WTC11 (cell line): Measurements from ENCODE around the gene CISH. TPM values are rescaled to one million over a fixed set of nuclear protein-coding genes. Genes with fewer than 3 reads are reported as not detected.

Experiments used
- ATAC-seq: fragments of 200-7000 bp; cut with Tn5 transposase; 2 replicates; pipeline ENCODE4 v1.10.0; 2021; ENCODE audit warnings: mild to moderate bottlenecking, moderate library complexity
- CTCF ChIA-PET: fragments of 300-600 bp; sonication (Branson Sonifier 250); formaldehyde crosslinking; loops from one replicate; lab custom pipeline; 2021; ENCODE audit warnings: antibody characterized with exemption; lab: Charles Lee
- POLR2A ChIA-PET: fragments of 350-600 bp; sonication (Branson Sonifier 250); formaldehyde crosslinking; loops from one replicate; lab custom pipeline; 2021; ENCODE audit warnings: antibody characterized with exemption; lab: Charles Lee
- DNase-seq: peaks from one replicate; pipeline ENCODE4 v3.0.0; 2021; ENCODE audit warnings: low spot score
- H3K27ac Mint-ChIP-seq: 2 replicates; pipeline ENCODE4 v1.8.0; 2021; ENCODE audit warnings: mixed read lengths
- H3K27me3 Mint-ChIP-seq: 2 replicates; pipeline ENCODE4 v1.8.0; 2021; ENCODE audit warnings: low read depth, mild to moderate bottlenecking, moderate library complexity, mixed read lengths
- H3K36me3 Mint-ChIP-seq: 2 replicates; pipeline ENCODE4 v1.8.0; 2021; ENCODE audit warnings: mixed read lengths
- H3K4me1 Mint-ChIP-seq: 2 replicates; pipeline ENCODE4 v1.8.0; 2022; ENCODE audit warnings: mixed read lengths
- H3K4me3 Mint-ChIP-seq: 2 replicates; pipeline ENCODE4 v1.8.0; 2021; ENCODE audit warnings: mild to moderate bottlenecking, moderate library complexity, mixed read lengths
- H3K9me3 Mint-ChIP-seq: 2 replicates; pipeline ENCODE4 v1.8.0; 2021; ENCODE audit warnings: mixed read lengths
- ETV6 ChIP-seq: sonication (generic); formaldehyde crosslinking; IDR thresholded peaks from 2 replicates; pipeline ENCODE4 v1.8.1; 2022; ENCODE audit warnings: mild to moderate bottlenecking, missing genetic modification reagents
- FOXP1 ChIP-seq: sonication (generic); formaldehyde crosslinking; IDR thresholded peaks from 2 replicates; pipeline ENCODE4 v1.8.0; 2022; ENCODE audit warnings: missing genetic modification reagents, mild to moderate bottlenecking, moderate library complexity, borderline replicate concordance
- JAZF1 ChIP-seq: fragments of 250-450 bp; sonication (Bioruptor Pico); IDR thresholded peaks from 2 replicates; pipeline ENCODE4 v1.9.0; 2021; ENCODE audit warnings: moderate library complexity, mild to moderate bottlenecking, inconsistent platforms
- MXD4 ChIP-seq: fragments of 250-450 bp; sonication (Bioruptor Pico); IDR thresholded peaks from 2 replicates; pipeline ENCODE4 v1.8.0; 2021; ENCODE audit warnings: mild to moderate bottlenecking, moderate library complexity, borderline replicate concordance
- NFATC4 ChIP-seq: fragments of 250-450 bp; sonication (Bioruptor Pico); IDR thresholded peaks from 2 replicates; pipeline ENCODE4 v1.9.0; 2021; ENCODE audit warnings: mild to moderate bottlenecking
- NR2C2 ChIP-seq: sonication (generic); formaldehyde crosslinking; IDR thresholded peaks from 2 replicates; pipeline ENCODE4 v1.8.0; 2022; ENCODE audit warnings: mild to moderate bottlenecking, missing genetic modification reagents
- RORB ChIP-seq: fragments of 250-450 bp; sonication (Bioruptor Pico); IDR thresholded peaks from 2 replicates; pipeline ENCODE4 v1.9.0; 2021; ENCODE audit warnings: mild to moderate bottlenecking
- SOX15 ChIP-seq: fragments of 250-450 bp; sonication (Bioruptor Pico); IDR thresholded peaks from 2 replicates; pipeline ENCODE4 v1.9.0; 2021; ENCODE audit warnings: mild to moderate bottlenecking
- ZNF121 ChIP-seq: sonication (generic); formaldehyde crosslinking; IDR thresholded peaks from 2 replicates; pipeline ENCODE4 v1.8.0; 2023; ENCODE audit warnings: missing genetic modification reagents
- ZNF232 ChIP-seq: sonication (generic); formaldehyde crosslinking; IDR thresholded peaks from 2 replicates; pipeline ENCODE4 v1.8.0; 2022; ENCODE audit warnings: mild to moderate bottlenecking, missing genetic modification reagents
- ZNF423 ChIP-seq: fragments of 250-450 bp; sonication (Bioruptor Pico); IDR thresholded peaks from 2 replicates; pipeline ENCODE4 v2.1.2; 2022; ENCODE audit warnings: mild to moderate bottlenecking, moderate library complexity
- total RNA-seq: library from RNA; stranded (reverse); gene quantifications from 3 replicates; pipeline ENCODE4 v1.2.3, GENCODE V29; 2021
- TF ChIP-seq, protein P1 (sequence below): sonication (generic); formaldehyde crosslinking; IDR thresholded peaks from 2 replicates; pipeline ENCODE4 v1.8.1; 2023; ENCODE audit warnings: mild to moderate bottlenecking, missing genetic modification reagents
- TF ChIP-seq, protein P2 (sequence below): sonication (generic); formaldehyde crosslinking; IDR thresholded peaks from 2 replicates; pipeline ENCODE4 v1.8.1; 2023; ENCODE audit warnings: mild to moderate bottlenecking, missing genetic modification reagents, moderate library complexity
- TF ChIP-seq, protein P3 (sequence below): fragments of 250-450 bp; sonication (Bioruptor Pico); conservative IDR thresholded peaks from 2 replicates; pipeline ENCODE4 v1.9.0; 2021; ENCODE audit warnings: mild to moderate bottlenecking
- TF ChIP-seq, protein P4 (sequence below): sonication (generic); formaldehyde crosslinking; IDR thresholded peaks from 2 replicates; pipeline ENCODE4 v1.8.0; 2022; ENCODE audit warnings: missing genetic modification reagents

Gene CISH
- total RNA-seq, 1 experiment from 2014 or later, result 2.4 TPM

DNA sequence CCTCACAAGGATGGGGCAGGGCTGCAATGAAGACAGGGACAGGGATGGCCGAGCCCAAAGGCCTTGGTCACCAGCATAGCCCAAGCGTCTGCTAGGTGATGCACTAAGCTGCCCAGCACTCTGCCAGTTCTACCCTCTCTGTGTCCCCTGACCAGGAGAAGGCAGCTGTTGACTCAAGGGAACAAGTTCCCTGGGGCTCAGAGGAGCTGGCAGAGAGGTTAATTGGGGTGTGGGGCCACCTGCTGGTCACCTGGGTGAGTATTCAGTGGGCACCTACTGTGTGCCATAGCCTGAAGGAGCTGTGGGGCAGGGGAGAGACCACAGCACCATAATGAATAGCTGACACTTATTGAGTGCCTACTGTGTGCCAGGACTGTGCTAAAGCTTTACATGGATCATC, 41.1 kb upstream of the CISH start (continued):
- TF ChIP-seq, protein P1, sequence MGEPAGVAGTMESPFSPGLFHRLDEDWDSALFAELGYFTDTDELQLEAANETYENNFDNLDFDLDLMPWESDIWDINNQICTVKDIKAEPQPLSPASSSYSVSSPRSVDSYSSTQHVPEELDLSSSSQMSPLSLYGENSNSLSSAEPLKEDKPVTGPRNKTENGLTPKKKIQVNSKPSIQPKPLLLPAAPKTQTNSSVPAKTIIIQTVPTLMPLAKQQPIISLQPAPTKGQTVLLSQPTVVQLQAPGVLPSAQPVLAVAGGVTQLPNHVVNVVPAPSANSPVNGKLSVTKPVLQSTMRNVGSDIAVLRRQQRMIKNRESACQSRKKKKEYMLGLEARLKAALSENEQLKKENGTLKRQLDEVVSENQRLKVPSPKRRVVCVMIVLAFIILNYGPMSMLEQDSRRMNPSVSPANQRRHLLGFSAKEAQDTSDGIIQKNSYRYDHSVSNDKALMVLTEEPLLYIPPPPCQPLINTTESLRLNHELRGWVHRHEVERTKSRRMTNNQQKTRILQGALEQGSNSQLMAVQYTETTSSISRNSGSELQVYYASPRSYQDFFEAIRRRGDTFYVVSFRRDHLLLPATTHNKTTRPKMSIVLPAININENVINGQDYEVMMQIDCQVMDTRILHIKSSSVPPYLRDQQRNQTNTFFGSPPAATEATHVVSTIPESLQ (CRISPR knock-in tag), result no peak
- 0 out of 2 replicates have a peak, but pooled peaks have one; percentile 20 for TF ChIP-seq FOXP1
- no peak for TF ChIP-seq RORB
- TF ChIP-seq SOX15, result no peak

DNA sequence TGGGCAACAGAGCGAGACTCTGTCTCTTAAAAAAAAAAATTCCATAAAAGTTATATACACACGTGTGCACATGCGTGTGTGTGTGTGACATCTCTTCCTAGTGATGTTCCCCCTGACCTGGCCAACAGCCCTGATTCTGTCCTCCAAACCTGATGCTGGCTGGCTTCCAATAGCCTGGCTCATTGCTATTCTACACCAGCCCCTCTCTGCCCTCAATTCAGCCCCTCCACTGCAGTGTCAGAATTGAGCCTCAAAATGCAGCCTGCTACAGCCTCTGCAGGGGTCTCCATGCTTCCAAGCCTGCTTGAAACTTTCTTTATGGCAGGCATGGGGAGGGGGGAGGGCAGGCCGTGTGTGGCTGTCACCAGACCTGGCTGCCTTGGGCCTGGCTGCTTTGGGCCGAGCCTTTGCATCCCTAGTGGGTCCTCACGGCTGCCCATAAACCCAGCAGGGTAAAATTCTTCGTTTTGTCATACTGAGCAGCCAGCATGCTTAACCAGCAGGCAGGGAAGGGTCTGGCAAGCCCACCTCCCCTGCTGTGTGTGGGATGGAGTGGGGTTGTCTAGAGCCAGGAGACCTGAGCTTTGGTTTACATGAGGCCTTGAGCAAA, 40.5 kb upstream of the CISH start:
- H3K27ac Mint-ChIP-seq, result no peak overlapping the region
- H3K36me3 Mint-ChIP-seq, result no peaks in the 10 kb centered on the region; the same call in 1 of the 2 replicates
- H3K9me3 Mint-ChIP-seq, result no peaks in the 10 kb centered on the region
- H3K4me3 Mint-ChIP-seq, result no peak overlapping the region
- ATAC-seq (peak; percentile 46), DNase-seq (peak; percentile 32)
- CTCF ChIA-PET, result interaction anchor here (0.6 to 9.1 kb wide), 28 partner anchors 8 to 720 kb away, joined by 3 to 202 read pairs (median 4); partner anchors contain the start of genes CISH, DOCK3, HEMK1 and MAPKAPK3
- no peak for TF ChIP-seq MXD4
- peak; percentile 68; the same call in 1 of the 2 replicates for TF ChIP-seq ZNF121 (CRISPR knock-in tag)
- TF ChIP-seq, protein P2, sequence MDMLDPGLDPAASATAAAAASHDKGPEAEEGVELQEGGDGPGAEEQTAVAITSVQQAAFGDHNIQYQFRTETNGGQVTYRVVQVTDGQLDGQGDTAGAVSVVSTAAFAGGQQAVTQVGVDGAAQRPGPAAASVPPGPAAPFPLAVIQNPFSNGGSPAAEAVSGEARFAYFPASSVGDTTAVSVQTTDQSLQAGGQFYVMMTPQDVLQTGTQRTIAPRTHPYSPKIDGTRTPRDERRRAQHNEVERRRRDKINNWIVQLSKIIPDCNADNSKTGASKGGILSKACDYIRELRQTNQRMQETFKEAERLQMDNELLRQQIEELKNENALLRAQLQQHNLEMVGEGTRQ (CRISPR knock-in tag), result no peak
- TF ChIP-seq NR2C2, result no peak
- TF ChIP-seq ZNF232 (CRISPR knock-in tag), result no peak
- peak; percentile 54 for TF ChIP-seq ZNF423 (CRISPR knock-in tag)
- peaks cover 3% of the 10 kb centered on the region; the same call in 1 of the 2 replicates for H3K27me3 Mint-ChIP-seq
- POLR2A ChIA-PET, result interaction anchor here (1.8 kb wide), 1 partner anchor 36 kb away, joined by 8 read pairs; no protein-coding TSS in a partner anchor
- peaks cover 26% of the 10 kb centered on the region for H3K4me1 Mint-ChIP-seq

DNA sequence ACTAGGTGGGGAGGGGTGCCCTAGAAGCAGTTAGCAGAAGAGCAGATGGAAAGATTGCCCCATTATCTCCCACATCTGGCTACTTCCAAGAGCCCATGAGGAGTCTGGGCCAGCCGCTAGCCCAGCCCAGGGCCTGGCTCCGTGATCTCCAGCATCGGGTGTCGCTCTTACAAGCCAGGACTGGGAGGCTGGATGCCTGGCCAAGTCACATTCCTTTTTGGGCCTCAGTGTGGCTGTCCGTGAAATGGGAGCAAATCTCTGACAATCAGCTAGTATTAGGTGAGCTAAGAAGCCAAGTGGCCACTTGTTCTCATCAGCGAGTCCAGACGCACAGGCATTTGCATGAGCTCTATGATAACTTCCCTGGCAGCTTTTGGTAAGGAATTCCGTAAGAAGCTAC, 39.9 kb upstream of the CISH start:
- Mint-ChIP-seq H3K9me3 (no peaks in the 10 kb centered on the region), H3K4me3 (no peak overlapping the region), H3K27ac (no peak overlapping the region), H3K4me1 (peaks cover 26% of the 10 kb centered on the region), H3K36me3 (no peaks in the 10 kb centered on the region; the same call in 1 of the 2 replicates), H3K27me3 (no peaks in the 10 kb centered on the region)
- ChIA-PET POLR2A (no interaction called here), CTCF (interaction anchor here (1.9 to 9.1 kb wide), 3 partner anchors 21 to 36 kb away, joined by 6 to 202 read pairs (median 110); partner anchors contain the start of genes CISH, DOCK3 and MAPKAPK3)
- ATAC-seq (no peak), DNase-seq (no peak)
- peak; percentile 69; the same call in 1 of the 2 replicates for TF ChIP-seq ZNF121 (CRISPR knock-in tag)
- TF ChIP-seq, protein P3, sequence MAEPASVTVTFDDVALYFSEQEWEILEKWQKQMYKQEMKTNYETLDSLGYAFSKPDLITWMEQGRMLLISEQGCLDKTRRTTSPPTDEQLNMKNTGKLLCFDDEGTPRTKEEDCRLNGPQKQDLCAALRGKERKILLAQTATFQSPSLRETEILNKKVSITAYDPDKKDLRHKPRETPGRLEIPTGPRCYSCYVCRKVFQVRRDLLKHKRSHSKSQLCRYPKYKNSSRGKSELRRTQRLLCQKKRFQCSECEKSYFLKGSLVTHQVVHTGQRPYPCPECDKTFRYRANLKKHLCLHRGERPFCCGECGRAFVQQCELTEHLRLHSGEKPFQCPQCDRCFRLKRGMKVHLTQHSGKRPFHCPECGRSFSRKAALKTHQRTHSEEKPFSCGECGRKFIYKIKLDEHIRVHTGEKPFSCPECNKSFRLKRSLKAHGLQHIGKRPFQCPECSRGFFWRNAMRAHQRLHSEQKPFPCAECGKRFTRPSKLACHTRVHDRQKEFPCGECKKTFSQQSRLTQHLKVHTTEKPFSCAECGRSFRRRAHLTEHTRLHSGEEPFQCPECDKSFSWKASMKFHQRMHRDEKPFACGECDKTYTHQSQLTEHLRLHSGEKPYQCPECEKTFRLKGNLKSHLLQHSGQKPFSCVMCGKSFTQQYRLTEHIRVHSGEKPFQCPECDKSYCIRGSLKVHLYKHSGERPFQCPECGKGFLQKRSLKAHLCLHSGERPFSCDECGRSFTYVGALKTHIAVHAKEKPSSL (CRISPR knock-in tag), result no peak

DNA sequence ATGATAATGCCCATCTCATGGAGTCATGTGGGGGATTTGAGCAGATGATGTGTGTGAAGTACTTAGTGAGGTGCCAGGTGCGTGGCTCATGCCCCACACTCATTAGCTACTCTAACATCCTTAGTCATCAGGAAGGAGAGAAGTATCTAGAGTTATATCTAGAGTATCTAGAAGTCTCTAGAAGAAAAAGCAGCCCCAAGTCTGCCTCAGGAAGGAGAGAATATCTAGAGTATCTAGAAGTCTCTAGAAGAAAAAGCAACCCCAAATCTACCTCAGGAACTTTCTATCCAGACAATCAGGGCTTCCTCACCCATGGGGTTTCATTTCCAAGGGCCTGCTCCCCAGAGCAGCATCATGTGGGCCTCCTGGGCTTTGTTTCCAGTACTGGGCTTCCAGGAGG, 38.4 kb upstream of the CISH start:
- H3K4me1 Mint-ChIP-seq, result peaks cover 26% of the 10 kb centered on the region
- ATAC-seq (no peak), DNase-seq (no peak)
- H3K36me3 Mint-ChIP-seq, result no peaks in the 10 kb centered on the region; the same call in 1 of the 2 replicates
- no peaks in the 10 kb centered on the region for H3K9me3 Mint-ChIP-seq
- POLR2A ChIA-PET, result interaction anchor here (0.6 kb wide), 1 partner anchor 156 kb away, joined by 3 read pairs; no protein-coding TSS in a partner anchor
- no peak overlapping the region for H3K4me3 Mint-ChIP-seq
- CTCF ChIA-PET, result interaction anchor here (0.9 to 9.1 kb wide), 4 partner anchors 13 to 329 kb away, joined by 3 to 202 read pairs (median 56); partner anchors contain the start of genes CISH and MAPKAPK3
- no peaks in the 10 kb centered on the region for H3K27me3 Mint-ChIP-seq
- H3K27ac Mint-ChIP-seq, result no peak overlapping the region
- no peak for TF ChIP-seq NFATC4 (CRISPR knock-in tag)
- TF ChIP-seq JAZF1, result no peak
- TF ChIP-seq, protein P4, sequence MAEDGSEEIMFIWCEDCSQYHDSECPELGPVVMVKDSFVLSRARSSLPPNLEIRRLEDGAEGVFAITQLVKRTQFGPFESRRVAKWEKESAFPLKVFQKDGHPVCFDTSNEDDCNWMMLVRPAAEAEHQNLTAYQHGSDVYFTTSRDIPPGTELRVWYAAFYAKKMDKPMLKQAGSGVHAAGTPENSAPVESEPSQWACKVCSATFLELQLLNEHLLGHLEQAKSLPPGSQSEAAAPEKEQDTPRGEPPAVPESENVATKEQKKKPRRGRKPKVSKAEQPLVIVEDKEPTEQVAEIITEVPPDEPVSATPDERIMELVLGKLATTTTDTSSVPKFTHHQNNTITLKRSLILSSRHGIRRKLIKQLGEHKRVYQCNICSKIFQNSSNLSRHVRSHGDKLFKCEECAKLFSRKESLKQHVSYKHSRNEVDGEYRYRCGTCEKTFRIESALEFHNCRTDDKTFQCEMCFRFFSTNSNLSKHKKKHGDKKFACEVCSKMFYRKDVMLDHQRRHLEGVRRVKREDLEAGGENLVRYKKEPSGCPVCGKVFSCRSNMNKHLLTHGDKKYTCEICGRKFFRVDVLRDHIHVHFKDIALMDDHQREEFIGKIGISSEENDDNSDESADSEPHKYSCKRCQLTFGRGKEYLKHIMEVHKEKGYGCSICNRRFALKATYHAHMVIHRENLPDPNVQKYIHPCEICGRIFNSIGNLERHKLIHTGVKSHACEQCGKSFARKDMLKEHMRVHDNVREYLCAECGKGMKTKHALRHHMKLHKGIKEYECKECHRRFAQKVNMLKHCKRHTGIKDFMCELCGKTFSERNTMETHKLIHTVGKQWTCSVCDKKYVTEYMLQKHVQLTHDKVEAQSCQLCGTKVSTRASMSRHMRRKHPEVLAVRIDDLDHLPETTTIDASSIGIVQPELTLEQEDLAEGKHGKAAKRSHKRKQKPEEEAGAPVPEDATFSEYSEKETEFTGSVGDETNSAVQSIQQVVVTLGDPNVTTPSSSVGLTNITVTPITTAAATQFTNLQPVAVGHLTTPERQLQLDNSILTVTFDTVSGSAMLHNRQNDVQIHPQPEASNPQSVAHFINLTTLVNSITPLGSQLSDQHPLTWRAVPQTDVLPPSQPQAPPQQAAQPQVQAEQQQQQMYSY (CRISPR knock-in tag), result no peak
- TF ChIP-seq ETV6 (CRISPR knock-in tag), result no peak
- TF ChIP-seq, protein P1 (CRISPR knock-in tag), result no peak
- TF ChIP-seq, all 79 proteins: peak for 0
